ENCODE results near the gene TMEM8B.
"Not testable (repeated sequence)": the region's sequence is repeated elsewhere in the genome, so short reads cannot be mapped to it uniquely, and the experiment has no call there.

TMEM8B gene

DNA sequence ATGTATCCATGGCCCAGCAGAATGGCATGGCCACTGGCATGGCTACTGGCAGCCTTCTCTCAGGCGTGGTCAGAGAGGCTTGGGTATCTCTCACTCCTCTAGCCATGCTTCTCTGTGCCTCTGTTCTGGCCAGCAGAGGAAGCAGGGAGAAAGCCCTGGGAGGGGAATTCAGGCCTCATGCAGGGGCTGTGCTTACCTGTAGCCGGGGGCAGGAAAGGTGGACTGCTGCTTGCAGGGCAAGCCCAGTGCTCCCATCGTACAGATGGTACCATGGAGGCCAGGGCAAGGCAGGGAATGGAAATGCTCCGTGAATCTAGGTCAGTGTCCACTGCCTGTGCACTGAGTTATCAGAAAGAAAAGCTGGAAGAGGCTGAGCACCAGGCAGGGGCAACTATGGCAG is 38.5 kb downstream of the TMEM8B start:
- DNase-seq, result no peak

DNA sequence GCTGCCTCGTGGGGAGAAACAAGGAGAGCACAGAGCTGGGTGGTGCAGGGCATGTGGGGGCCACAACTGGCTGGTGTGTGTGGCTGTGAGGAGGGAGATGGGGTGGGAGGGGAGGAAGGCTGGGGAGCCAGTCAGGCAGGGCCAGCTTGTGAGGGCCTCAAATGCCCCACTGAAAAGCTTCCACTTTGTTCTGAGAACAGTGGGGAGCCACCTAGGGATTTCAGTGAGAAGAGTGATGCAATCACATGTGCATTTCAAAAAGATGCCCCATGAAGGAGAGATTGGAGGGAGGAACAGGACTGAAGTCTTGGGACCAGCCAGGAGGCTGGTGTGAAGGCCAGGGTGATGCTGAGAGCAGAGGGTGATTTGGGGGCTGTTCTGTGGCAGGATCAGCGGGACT is 39.9 kb downstream of the TMEM8B start:
- no peak for DNase-seq

DNA sequence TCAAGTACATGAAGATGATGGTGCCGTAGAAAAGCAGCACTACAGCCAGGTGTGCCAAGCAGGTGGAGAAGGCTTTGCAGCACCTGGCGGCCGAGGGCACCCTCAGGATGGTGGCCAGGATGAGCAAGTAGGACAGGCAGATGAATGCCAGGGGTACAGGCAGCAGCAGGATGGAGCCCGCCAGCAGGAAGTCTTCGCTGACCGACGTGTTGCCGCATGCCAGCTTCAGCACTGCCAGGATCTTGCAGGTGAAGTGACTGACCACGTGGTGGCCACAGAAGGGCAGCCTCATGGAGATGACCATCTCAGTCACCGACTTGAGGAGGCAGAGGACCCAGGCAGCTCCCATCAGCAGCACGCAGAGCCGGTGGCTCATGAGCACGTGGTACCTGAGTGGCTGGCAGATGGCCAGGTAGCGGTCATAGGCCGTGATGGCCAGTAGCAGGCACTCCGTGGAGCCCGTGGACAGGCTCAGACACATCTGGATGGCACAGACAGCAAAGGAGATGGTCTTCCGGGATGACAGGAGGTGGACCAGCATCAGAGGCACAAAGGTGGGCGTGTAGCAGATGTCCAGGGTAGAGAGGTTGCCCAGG is 40.7 kb downstream of the TMEM8B start:
- no peak for DNase-seq

DNA sequence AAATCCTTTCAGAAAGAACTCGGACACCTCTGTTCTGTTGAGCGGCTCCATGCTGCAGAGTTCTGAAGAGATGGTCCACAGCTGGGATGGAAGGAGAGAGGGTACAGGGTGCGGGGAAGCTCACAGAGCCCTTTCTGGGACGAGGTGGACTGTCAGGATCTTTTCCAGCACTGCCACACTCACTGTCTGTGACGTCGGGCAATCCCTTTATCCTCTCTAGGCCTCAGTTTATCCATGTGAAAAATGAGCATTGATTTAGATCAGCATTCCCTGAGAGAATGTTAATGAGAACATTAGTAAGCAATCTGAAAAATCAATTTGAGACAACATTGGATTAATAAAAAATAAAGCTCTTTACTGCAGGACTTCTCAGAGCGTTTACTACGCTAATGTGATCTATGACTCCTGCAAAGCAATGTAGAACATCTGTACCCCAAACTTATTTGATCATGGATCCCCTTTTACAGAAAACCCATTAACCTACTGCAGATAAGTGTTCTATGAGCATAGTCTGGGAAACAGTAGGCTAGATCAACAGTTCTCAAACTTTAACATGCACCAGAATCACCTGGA is 41.4 kb downstream of the TMEM8B start, which contains the start of gene OR13J1:
TSS of gene OR13J1 (minus strand) at position 51 of the 573 bp plus-strand sequence. CDS start at position 51, 0 bp downstream.
- no peak for DNase-seq

DNA sequence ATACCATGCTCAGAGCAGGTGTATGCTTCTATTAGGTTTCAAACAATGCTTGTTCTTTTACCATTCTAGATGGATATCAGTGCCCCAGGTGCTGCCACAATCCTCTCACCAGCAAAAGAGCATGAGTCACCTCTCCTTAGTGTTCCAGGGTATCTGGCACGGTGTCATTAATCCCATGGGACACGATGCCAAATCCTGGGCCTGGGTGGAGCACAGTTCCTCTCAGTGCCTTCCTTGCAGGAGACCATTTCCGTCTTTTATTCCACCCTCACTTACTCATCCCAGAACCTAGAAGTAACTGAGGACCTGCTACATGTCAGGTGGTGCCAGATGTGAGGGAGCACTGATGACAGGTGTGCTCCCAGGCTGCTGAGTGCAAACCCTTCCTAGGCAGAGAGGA is 42.5 kb downstream of the TMEM8B start:
- no peak for DNase-seq

DNA sequence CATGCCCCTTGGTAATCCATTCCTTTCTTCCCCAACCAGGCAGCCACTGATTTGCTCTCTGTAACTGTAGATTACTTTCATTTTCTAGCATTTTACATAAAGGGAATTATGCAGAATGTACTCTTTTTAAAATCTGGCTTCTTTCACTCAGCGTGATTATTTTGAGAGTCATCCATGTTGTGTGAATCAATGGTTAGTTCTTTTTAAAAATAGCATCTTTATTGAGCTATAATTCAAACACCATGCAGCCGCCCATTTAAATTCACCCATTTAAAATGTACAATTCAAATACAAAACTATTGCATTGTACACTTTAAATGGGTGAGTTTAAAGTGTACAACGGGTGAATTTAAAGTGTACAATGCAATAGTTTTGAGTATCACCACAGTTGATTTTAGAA is 43.5 kb downstream of the TMEM8B start:
- DNase-seq, result no peak

DNA sequence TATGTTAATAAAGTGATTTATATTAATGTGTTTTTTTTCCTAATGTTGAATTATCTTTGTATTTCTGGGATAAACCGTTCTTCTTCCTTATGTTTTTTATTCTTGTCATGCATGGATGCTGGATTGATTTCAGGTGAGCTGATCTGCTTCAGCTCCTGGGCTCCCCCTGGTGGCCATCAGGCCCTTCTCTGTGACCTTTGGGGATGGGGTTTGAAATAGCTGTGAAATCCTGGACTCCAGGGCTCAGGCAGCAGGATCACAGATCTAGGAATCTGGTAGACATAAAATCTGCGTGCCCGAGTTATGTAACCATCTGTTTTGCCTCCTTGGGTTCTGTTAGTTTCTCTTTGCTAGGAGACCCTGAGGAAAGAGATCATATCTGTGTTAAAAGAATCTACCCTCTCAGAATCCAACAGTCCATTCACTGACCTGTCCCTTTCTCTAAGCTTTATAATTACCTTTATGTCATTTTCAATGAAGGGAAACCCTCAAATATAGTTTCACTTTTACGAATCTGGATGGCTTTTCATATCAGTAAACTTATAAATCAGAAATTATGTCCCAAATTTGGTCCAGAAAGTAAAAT is 53.3 kb downstream of the TMEM8B start:
- DNase-seq, result peak; percentile 87

DNA sequence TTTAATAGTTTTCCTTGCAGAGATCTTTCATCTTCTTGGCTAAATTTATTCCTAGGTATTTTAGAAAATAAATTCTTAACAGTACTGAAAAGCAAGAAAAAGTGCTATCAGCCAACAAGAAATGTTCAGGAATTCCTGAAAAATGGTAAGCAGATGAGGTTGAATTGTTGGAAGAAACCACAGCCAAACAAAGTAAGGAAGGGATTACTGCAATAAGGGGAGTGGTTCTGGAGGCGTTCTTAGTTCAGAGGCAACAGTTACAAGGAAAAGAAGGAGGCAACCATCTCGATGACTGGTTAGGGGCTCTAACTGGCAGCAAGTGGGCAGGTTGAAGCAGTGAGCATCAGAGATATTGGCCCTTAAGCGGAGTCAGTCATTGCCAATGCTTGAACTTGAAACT is 54.0 kb downstream of the TMEM8B start:
- DNase-seq, result no peak

DNA sequence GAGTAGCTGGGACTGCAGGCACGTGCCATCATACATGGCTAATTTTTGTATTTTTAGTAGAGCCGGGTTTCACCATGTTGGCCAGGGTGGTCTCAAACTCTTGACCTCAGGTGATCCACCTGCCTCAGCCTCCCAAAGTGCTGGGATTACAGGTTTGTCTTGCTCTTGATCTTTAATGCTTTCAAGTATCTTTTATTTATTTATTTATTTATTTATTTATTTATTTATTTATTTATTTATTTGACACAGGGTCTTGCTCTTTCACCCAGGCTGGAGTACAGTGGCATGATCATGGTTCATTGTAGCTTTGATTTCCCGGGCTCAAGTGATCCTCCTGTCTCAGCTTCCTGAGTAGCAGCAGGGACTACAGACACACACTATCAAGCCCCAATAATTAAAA is 55.9 kb downstream of the TMEM8B start:
- DNase-seq, result not testable (repeated sequence)

DNA sequence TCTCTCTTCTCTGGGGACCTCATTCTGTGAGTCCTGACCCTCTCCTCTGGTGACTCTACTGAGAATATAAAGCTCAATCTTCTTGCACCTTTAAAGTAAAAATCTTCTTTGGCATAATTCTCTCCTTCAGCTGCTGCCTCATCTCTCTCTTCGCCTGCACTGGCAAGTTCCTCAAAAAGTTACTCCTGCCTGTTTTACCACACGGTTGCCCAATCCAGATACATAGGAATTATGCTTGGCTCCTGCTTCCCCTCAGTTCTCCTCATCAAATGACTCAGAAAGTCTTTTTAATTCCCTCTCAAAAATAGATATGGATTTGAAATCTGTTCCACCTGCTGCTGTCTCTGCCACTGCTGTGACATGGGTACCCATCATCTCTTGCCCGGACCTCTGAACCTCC is 62.6 kb downstream of the TMEM8B start:
- no peak for DNase-seq

DNA sequence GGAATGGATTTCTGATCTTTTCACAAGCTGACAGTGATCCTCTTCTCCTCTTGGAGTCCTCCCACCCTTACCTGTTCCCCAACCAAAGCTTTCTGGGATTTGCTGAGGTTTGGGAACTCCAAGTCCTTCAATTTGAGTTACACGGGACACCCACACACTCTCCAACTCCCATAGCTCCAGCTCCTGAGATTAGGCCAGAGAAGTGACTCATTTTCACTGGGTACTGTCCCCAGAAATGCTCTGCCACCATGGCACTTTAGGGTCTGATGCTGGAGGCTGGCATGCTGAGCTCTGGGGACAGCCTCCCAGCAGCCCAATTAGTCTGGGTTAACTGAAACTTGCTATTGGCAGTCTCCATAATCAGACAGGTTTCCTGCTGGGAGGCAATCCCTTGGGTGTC is 63.0 kb downstream of the TMEM8B start:
- no peak for DNase-seq

DNA sequence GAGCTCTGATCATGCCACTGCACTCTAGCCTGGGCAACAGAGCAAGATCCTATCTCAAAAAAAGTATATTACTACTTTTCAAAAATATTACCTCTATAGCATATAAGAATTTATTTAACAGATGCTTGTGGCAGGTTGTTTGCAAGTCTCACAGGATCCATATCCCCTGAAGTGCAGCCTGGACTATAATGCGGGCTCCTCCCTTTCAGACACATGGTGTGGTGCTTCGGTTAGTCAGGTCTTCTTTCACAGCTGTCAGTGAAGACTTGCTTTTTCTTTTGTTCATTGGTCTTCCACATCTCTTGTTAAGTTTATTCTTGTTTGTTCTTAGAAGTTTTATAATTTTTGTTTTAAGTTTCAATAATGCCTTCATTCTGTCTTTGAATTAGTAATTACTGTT is 67.5 kb downstream of the TMEM8B start:
- DNase-seq, result no peak

DNA sequence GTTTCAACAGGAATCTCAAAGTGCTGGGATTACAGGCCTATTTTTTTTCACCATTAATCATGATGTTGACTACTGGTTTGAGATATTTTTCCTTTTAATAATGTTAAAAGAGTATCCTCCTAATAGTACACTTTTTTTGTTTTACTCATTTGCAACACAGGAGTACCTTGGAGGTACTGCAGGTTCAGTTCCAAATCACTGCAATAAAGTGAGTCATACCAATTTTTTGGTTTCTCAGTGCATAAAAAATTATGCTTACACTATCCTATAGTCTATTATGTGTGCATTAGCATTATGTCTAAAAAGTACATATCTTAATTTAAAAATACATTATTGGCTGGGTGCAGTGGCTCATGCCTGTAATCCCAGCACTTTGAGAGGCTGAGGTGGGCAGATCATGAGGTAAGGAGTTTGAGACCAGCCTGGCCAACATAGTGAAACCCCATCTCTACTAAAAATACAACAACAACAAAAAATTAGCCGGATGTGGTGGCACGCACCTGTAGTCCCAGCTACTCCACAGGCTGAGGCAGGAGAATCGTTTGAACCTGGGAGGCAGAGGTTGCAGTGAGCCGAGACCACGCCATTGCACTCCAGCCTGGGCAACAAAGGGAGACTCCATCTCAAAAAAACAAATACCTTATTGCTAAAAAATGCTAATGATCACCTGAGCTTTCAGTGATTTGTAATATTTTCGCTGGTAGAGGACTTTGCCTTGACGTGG is 68.5 kb downstream of the TMEM8B start:
- not testable (repeated sequence) for DNase-seq

DNA sequence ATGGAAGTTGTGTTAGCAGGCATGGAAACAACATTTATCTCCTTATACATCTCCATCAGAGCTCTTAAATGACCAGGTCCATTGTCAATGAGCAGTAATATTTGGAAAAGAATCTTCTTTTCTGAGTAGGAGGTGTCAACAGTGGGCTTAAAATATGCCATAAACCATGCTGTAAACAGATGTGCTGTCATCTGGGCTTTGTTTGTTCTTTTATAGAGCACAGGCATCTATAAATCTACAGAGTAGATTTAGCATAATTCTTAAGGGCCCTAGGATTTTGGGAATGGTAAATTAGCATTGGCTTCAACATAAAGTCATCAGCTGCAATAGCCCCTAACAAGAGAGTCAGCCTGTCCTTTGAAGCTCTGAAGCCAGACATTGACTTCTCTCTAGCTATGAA is 69.3 kb downstream of the TMEM8B start:
- no peak for DNase-seq

DNA sequence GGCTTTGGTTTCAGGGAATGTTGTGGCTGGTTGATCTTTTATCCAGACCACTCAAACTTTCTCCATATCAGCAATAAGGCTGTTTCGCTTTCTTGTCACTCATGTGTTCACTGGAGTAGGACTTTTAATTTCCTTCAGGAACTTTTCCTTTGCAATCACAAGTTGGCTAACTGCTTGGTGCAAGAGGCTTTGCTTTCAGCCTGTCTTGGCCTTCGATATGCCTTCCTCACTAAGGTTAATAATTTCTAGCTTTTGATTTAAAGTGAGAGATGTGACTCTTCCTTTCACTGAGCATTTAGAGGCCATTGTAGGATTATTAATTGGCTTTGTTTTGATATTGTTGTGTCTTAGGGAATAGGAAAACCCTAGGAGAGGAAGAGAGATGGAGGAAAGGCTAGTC is 70.0 kb downstream of the TMEM8B start:
- no peak for DNase-seq

DNA sequence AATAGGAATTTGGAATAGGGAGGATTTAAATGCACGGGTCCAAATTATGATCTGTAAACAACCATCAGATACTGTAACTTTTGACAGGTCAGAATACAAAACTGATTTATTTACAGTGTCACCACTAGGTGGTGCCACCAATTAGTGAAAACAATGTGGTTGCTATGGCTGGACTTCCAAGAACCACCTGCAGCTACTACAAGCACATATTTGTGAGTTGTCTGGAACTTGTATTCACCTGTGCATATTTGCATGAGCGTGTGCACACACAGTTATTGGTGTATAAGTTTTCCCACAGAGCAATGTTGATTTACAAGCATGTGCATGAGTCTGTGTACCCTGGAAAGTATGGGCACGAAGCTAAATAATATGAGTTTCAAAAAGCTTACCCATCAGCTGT is 74.0 kb downstream of the TMEM8B start:
- DNase-seq, result no peak

DNA sequence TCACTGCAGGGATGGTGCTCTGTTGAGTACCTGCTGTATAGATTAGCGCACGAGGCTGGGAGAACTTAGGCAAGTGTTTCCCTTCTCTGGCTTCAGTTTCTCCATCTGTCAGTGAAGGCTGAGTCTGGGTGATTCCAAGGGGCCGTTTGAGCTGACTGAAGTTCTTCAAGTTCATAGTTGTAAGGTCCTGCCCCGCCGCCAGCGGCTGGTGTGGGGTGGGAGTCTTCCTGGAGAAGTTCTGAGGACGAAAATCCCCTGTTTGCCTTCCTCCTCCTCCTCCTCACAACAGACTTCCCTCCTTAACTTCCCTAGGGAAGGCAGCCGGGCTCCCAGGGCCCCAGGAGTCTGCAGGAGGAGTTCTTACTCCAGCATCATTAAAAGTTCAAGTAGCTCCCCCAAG is 75.3 kb downstream of the TMEM8B start:
- no peak for DNase-seq

DNA sequence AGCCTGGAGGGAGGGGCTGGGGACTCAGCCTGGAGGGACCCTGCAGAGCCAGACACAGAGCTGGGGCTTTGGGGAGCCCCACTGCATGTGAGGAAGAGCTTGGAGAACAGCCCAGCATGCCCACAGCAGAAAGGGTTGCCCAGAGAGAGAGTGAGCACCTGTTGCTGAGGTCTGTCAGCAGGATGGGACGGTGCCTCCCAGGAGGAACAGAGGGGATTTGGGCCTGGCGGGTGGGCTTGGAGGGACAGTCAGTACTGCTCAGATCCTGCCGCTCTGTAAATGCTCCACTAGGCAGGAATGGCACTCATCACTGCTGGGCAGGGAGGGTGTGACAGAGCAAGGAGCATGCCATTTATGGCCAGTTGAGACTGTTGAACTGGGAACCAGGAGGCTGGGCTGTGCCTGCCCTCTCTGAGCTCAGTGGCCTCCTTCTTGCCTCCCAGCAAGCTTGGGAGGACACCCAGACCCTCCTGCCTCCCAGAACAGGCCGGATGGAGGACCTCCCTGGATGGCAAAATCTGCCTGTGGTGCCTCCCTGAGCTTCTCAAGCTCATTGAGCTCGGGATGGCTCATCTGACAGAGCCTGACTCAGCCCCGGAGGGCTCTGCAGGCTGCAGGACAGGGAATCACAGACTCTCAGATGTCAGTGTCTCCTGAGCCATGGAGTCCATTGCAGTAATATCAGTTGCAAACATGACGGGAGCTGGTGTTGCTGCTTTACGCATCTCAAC is 76.2 kb downstream of the TMEM8B start:
- no peak for DNase-seq

DNA sequence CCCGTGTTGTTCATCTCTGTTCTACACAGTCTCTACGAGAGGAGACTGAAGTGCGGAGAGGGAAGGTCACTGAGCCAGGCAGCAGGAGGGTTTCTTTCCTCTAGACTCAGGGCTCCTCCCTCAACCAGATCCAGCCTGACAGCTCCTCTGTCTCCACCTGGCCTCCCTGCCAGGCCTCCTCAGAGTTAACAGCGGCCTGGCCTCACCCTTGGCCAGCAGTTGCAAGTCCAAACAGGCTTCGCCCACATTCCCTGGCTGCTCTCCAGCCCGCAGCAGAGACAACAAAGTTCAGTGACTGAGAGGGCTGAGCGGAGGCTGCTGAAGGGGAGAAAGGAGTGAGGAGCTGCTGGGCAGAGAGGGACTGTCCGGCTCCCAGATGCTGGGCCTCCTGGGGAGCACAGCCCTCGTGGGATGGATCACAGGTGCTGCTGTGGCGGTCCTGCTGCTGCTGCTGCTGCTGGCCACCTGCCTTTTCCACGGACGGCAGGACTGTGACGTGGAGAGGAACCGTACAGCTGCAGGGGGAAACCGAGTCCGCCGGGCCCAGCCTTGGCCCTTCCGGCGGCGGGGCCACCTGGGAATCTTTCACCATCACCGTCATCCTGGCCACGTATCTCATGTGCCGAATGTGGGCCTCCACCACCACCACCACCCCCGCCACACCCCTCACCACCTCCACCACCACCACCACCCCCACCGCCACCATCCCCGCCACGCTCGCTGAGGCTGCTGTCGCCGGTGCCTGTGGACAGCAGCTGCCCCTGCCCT is 77.1 kb downstream of the TMEM8B start, which contains the start of gene HRCT1:
TSS of gene HRCT1 (plus strand) at position 291 of the 768 bp plus-strand sequence. CDS start at position 377, 86 bp downstream.
- DNase-seq, result no peak

DNA sequence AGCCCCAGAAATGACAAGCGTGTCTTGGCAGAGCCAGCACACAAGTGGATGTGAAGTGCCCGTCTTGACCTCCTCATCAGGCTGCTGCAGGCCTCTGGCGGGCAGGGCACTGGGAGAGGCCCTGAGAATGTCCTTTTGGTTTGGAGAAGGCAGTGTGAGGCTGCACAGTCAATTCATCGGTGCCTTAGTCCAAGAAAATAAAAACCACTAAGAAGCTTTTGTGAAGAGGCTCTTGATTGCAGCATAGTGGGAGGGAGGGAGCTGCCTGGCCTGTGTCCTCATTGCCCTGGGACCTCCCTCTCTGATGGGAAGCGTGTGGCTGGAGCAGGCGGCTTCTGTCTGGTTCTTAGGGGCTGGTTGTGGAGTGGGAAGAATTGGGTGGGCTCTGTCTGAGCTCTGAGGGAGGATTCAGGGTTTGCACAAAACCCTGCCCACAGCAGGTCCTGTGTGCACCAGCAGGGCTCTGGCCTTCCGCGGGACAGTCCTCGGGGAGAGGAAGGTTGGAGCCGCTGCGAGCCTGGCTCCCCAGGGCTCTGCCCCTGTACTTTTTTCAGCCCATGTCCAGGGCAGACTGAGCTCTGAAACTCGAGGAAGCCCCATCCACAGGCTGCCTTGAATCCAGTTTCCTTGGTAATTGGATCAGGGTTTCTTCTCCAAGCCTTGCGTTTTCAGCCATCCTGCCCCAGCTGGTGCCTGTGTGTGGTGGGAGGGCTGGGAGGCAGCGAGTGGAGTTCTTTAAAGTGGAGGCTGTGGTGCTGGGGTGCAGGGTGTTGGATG is 78.1 kb downstream of the TMEM8B start:
- DNase-seq, result no peak

DNA sequence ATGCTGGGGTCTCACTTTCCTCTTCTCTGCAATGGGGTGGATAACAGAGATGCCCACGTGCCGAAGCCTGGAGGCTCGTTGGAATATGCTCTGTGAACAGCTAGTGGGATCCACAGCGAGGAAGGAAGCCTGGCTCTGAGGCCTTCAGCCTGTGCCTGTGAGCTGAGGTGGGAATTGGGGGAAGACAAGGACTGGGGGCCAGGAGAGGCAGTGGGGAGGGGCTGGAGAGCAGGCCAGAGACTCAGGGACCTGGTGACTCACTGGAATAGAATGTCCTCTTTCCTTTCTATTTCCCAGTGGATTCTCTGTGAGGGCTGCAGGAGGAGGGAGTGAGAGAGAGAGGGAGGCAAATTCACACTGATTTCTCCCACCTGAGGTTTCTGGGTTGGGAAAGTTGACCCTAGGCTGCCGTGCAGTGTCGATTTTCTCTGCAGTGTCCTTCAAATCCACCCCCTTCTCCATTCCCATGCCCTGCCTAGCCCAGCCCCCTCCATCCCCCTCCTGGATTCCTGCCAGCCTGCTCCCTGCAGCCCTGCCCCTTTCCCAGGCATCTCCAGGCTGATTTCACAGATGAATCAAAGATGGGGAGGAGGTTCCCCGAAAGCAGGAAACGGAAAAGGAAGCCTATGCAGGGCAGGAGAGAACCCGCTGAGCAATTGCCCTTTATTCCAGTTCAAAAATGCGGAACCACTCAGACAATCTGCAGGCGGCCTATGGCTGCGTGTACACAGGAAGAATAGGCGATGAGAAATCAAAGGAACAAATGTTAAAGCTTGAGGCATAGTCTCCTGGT is 78.9 kb downstream of the TMEM8B start:
- no peak for DNase-seq

Measured in activated CD4-positive, CD25-positive, alpha-beta regulatory T cell treated with anti-CD3 and anti-CD28 coated beads, Interleukin-2, amount 50 U/mL, for 72 hours (primary cell).